Dedifferentiated amniotic fluid mesenchymal stem cell (primary cell): ENCODE measurements around the gene CELF1.

Experiments used
- DNase-seq: peaks from one replicate; pipeline ENCODE4 v3.0.0-alpha.2; 2016; ENCODE audit errors: extremely low spot score

Gene CELF1

DNA sequence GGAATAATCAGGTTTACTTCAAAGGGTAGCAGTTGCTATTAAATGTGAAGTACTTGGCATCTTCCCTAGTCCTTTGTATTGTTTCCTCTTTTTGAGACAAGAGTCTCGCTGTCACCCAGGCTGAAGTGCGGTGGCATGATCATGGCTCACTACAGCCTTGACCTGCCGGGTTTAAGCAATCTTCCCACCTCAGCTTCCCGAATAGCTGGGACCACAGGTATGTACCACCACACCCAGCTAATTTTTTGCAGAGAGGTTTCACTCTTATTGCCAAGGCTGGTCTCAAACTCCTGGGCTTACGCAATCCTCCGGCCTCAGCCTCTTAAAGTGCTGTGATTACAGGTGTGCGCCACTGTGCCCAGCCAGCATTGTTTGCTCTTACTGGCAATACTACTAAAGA is 67.8 kb downstream of the CELF1 start:
- DNase-seq = no peak

GRCh38 chr11:47483457-47483856 is 69.5 kb downstream of the CELF1 start:
- DNase-seq = no peak

GRCh38 chr11:47480762-47481161 is 72.2 kb downstream of the CELF1 start:
- no peak for DNase-seq

DNA sequence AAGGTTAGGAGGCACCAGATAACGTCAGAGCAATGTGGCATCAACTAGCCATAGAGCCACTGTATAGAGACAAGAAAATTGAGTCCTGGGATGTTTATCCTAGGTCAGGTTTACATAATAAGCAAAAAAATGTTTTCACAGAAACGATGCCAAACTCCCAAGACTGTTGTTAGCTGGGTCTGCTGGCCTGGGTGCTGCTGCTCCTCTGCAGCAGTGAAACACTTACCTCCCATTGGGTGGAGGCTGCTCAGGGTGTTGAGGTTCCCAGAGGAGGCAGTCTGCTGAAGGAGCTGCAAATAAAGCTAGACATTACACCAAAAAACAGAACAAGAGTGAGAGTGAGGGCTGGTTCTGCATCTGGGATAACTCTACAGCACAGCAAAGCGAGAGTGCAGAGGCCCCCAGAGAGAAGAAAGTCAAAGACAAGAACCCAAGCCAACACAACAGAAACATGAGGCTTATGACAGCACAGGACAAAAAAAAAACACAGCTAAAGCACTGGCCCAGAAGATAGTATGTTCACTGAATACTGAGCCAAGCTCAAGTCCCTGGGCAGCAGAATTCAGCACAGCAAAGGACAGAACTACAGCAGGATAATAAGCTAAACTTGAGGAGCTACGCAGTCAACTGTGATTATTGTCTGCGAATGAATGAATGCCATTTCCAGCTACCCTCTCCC is 74.1 kb downstream of the CELF1 start:
- DNase-seq = no peak

GRCh38 chr11:47477753-47478152 is 75.2 kb downstream of the CELF1 start:
- DNase-seq = no peak

- no peak for DNase-seq
These were observed 75.6 kb downstream of the CELF1 start for GRCh38 chr11:47477323-47477722.

DNA sequence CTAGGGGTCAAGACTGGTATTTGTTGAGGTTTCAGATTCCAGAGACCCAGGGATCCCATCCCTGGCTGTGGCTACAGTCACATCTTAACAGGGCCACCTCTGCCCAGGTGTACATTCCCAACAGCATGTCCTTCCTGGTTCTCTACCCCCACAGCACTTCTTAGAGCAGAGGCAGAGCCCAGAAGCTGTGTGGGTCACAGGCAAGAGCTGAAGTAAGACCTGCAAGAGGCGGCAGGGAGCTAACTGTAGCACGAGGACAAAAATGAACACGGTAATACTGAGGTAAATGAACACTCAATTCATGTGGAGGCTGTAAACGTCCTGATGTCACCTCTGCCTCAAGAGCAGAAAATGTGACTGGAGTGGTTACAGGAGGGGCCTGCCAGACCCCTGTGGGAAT is 82.3 kb downstream of the CELF1 start:
- no peak for DNase-seq

DNA sequence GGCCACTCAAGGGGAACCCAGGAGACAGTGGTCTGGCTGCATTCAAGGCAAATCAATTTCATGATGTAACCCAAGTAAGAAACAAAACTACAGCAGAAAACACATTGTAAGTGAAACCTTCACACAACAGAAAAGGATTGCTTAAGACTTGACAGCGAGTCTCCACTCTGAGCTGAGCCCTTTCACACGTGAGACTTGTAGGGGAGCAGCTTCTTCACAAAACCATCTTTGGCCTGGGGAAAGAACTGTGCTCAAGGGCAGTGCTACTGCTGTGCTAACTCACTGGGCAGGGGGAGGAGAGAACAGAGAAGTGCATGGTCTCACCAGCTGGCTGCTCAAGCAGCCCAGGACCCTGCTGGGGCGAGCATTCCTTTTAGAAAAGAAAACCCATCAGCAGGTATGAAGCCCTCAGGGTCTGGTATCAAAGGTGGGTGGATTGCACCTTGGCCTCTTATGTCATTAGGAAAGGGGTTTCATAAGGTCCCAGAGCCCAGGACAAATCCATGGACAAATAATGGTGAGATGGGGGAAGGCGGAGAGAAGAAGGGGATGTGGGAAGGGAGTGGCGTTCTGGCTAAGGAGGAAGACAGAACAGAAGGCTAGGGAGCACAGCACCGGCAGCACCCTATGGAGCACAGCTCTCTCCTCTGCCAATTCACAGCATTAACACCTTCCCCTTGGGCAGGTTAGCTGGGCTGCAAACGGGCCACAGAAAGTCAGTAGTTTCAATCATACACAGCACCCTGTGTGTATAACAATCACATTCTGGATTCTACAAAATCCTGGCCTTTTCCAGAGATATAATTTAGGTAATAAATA is 83.4 kb downstream of the CELF1 start:
- DNase-seq = no peak

- no peak for DNase-seq
These were observed 84.2 kb downstream of the CELF1 start for GRCh38 chr11:47468598-47469214.

GRCh38 chr11:47467357-47467756 is 85.6 kb downstream of the CELF1 start:
- no peak for DNase-seq

DNA sequence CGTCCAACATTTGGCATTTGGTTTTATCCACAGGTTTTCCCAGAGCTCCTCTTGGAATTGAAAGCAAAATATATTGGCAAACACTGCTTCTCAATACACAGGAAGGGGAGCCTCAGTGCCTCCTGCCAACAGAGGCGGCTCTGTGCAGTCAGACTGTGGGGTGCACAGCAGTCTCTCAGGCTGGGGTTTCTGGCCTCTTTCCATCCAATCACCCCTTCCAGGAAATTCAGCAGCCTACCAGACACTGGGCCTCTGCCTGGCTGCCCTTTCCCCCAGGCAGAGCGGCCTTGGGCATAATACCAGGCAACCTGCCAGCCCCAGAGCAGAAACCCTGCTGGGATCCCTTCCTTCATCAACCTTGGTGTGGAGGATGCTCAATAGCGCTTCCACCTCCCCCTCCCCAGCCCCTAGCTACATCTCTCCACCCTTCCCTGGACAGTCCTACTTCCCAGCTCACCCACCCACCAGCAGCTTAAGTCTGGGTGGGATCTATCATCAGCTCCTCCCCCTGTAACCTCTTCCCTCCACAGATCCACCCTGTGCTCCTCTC is 86.2 kb downstream of the CELF1 start:
- no peak for DNase-seq

GRCh38 chr11:47466201-47466600 is 86.7 kb downstream of the CELF1 start:
- DNase-seq = no peak

DNA sequence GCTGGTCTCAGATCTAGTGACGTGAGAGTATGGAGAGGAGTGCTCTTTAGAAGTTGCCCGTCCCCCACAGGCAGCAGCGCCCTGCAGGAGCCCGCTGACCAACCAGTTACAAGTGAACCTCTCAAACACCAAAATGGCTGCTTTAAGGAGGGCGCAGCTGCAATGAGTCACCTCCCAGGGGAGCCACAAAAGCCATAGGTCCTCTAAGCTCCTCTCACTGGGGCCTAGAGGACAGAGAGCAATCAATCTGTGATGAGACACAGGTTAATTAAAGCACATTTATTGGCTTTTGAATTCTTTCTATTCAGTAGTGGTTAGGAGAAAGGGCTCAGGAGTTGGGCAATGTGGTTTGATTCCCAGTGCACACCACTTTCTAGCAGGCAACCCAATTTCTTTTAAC is 88.4 kb downstream of the CELF1 start:
- DNase-seq = no peak

DNA sequence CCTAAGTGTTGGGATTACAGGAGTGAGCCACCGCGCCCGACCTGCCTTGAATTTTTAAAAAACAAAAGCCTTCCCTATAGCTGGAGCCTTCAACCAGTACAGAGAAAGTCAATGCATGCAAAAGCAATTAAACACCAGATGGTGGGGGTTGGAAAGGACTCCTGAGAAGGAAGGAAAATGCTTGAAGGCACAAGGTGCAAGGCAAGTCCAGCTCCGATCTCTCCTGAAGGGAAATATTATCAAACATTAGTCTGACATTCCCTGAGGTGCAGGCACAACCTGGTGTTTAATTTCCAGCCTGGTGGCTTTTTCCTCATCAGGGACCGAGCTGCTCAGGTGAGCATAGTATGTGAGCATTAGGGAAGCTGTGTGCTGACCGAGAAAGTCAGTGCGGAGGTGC is 91.1 kb downstream of the CELF1 start:
- no peak for DNase-seq

DNA sequence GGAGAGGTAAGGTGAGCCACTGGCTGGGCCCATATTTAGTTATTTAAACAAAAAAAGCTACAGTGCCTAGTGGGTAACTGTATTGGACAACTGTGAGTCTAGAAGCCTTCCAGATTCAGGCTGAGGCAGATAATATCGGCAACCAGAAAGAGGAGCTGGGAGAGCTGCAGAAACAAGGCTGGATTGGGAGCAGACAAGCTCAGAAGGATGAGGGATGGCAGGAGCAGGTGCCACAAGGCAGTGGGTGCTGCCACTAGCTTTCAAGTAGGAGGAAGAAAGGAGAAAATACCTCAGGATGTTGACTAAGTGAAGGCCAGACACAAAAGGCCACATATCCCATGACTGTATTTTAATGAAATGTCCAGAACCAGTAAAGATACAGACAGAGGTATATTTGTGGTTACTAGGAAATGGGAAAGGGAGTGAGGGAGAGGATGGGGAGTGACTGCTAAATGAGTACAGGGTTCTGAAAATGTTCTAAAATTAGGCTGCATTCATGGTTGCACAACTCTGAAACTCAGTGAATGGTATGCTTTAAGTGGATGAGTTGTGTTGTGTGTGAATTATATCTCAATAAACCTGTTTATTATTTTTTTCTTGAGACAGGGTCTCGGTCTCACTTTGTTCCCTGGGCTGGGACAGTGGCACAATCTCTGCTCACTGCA is 92.2 kb downstream of the CELF1 start:
- DNase-seq = no peak

DNA sequence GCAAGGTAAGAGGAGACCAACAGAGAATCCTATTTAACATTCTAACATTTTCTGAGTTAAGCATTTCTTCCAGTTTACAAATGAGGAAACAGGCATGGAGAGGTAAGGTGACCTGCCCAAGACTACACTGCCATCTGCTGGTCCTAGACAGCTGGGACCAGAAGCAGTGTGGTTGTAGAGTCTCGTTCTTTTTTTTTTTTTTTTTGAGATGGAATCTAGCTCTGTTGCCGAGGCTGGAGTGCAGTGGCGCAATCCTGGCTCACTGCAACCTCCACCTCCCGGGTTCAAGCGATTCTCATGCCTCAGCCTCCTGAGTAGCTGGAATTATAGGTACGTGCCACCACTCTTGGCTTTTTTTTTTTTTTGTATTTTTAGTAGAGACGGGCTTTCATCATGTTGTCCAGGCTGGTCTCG is 98.7 kb downstream of the CELF1 start:
- DNase-seq = peak; percentile 62

- DNase-seq = no peak
These were observed 99.6 kb downstream of the CELF1 start for GRCh38 chr11:47453365-47453764.

GRCh38 chr11:47451990-47452389 is 100.9 kb downstream of the CELF1 start:
- DNase-seq = no peak

- DNase-seq = no peak
These were observed 101.5 kb downstream of the CELF1 start for GRCh38 chr11:47451436-47451835.

- DNase-seq = no peak
These were observed 103.4 kb downstream of the CELF1 start for GRCh38 chr11:47449541-47449940.

DNA sequence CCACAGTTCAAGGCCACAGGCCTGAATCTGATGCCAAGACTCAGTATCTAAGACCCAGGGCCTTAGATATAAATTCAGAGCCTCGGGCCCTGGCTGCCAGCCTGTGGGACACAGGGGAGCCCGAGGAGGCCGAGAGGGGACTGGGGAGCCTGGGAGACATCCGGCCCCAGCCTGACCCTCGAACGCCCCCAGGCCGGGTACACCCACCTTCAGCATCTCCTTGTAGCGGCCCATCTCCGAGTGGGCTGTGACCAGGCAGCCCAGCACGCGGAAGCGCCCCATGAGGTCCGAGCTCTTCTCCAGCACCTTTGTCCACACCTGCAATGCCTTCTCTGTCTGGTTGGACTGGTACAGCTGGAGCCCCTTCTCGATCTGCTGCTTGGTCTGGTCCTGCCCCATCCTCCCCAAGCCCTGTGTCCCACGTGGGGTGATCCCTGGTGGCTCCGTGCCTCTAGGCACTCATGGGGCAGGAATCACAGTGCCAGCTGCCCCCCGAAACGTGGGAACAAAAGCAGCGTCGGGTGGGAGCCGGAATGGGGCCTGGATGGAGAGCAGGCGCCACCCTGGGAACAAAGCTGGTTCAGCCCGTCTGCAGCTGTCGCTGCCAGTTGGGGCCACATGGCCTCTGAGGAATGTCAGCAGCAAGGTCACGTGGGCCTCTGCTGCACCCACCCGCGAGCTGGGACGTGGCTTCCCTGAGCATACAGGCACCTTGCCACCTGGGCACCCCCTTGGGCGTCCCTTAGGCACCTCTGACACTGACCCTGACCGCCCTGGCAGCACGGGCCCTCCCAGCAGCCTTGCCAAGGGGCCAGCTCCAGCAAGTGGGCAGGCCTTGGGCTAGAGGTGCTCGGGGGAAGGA is 104.1 kb downstream of the CELF1 start, which contains the start of gene RAPSN:
Gene RAPSN (minus strand): TSS at position 571 of the 862 bp plus-strand sequence. CDS start 172 bp downstream, at position 399.
- no peak for DNase-seq
